Stimulated activated naive CD4-positive, alpha-beta T cell (primary cell): ENCODE results near the gene MAP7.
"Not testable (repeated sequence)": the region's sequence is repeated elsewhere in the genome, so short reads cannot be mapped to it uniquely, and the experiment has no call there.

ENCODE experiments used
- DNase-seq, 6 experiments: peaks; one replicate each; lab custom pipeline; 2025; lab: John Stamatoyannopoulos, UW

The MAP7 gene

DNA sequence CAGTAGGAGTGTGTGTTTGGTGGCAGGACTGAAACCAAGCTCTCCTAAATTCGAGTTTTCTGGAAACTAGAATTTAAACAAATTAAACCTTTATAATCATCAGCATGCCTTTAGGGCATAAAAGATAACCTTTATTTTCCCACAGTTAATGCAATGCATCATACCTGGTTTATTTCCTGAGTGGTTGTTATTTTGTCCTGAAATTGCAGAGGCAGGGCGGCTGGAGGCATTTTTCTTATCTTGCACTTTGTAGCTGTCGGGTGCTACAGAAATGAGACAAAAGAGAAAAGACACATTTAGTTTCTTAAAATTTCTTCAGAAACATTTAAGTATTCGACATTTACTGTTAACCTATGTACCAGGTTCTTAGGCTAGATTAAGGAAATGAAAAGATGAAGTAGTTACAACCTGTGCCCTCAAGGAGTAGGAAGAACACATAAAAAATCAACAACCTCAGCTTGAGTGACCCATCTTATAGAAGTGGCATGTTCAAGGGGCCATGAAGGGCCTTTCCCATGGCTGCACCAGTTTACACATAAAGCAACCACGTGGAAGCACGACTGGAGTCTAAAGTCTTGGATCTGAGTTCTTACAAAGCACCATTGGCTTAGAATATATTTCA lies 128.6 kb downstream of the MAP7 start:
- DNase-seq, result no peak

- DNase-seq, result no peak
These were observed 129.4 kb downstream of the MAP7 start for GRCh38 chr6:136420853-136421252.

- no peak for DNase-seq
These were observed 134.7 kb downstream of the MAP7 start for GRCh38 chr6:136415351-136416007.

- no peak for DNase-seq
These were observed 137.8 kb downstream of the MAP7 start for GRCh38 chr6:136412410-136412809.

GRCh38 chr6:136411453-136412354 lies 138.5 kb downstream of the MAP7 start:
- DNase-seq, result no peak

- DNase-seq, result no peak
These were observed 139.2 kb downstream of the MAP7 start for GRCh38 chr6:136411025-136411325.

DNA sequence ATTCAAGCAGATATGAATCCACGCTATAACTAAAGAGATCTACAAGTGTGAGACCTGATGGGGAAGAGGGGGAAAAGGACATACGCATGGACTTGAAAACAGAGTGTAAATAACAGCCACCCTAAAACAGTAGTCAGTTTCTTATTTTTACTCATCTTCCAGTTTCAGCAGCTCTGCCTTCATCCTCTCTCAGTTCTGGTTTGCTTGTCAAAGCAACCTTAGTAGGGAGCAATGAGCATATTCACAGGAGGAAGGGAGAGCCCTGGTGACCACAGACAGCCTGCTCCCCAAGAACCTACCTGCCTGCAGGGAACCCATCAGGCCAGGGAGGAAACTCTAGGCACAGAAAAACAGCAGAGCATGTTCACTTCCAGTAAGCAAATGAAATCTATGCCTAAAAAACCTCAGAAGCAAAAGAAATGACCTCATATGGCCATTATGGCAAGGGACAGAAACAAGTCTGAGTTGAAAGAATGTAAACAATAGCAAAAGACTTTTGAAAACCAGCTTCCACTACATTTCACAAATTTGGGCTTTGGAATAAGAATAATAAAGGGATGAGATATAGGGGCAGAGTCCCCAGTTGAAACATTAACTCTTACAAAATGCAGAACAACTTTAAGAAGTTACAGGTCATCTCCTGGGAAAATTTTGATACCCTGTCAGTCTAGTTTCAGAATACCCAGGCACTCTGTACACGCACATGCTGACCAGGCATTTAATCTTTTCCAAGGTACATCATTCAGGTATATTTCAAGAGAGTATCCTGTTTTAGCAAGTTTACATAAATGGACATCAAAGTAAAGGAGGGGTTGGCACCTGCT lies 139.8 kb downstream of the MAP7 start:
- no peak for DNase-seq

DNA sequence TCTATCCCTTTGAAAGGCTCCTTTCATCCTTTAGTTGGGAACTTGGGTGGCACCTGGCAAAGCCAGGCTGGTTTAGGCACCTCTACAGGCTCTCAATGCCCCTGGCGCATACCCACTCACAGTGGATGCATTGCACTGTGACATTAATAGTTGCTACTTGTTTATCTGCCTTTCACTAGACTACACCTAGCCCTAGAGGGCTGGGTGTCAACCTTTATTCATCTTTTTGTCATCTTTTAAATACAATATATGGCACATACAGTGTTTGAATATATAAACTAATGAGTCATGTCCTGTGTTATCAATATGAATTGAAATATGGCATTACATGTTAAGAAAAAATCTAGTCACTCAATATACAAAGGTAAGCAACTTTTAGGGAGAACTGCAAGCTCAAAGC lies 140.6 kb downstream of the MAP7 start:
- no peak for DNase-seq

- no peak for DNase-seq
These were observed 142.0 kb downstream of the MAP7 start for GRCh38 chr6:136408204-136408603.

GRCh38 chr6:136405420-136406029 lies 144.7 kb downstream of the MAP7 start:
- DNase-seq, result no peak

- no peak for DNase-seq
These were observed 145.4 kb downstream of the MAP7 start for GRCh38 chr6:136404627-136405419.

GRCh38 chr6:136404007-136404406 lies 146.2 kb downstream of the MAP7 start:
- no peak for DNase-seq

DNA sequence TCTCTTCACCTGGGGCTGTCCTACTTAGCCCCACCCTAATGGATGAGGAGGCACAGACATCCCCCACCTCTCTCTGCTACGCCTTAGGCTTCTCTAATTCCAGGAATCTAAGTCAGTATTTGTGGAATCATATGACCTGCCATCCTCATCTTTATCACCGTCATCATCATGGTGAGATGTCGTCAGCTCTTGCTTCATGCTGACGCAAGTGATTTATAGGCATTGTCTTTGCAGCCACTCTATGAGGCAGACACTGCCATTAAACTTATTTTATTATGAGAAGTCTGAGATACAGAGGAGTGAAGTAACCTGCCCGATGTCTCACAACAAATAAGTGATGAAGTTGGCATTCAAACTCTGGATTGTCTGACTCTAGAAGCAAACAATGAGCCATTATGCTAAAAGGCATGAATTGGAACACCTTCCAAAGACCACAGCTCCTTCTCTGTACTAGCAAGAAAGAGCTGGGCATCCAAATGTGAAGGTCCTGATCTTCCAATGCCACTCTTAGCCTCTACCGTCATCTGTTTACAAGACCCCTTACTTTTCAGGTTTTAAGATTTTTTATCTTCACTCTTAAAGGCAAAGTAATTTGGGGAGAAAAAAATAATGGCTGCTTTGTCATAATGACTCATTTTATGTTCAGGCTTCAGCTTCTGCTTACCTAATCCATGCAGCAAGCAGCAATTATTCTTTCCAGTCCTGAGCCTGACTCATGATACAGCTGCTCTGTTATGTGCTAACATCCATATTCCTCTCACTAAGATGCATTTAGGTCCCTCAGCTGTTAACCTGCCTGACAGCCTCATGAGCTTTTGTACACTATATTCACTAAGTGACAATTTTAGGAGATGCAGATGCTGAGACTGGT lies 146.9 kb downstream of the MAP7 start:
- no peak for DNase-seq

- no peak for DNase-seq
These were observed 148.5 kb downstream of the MAP7 start for GRCh38 chr6:136401749-136402148.

DNA sequence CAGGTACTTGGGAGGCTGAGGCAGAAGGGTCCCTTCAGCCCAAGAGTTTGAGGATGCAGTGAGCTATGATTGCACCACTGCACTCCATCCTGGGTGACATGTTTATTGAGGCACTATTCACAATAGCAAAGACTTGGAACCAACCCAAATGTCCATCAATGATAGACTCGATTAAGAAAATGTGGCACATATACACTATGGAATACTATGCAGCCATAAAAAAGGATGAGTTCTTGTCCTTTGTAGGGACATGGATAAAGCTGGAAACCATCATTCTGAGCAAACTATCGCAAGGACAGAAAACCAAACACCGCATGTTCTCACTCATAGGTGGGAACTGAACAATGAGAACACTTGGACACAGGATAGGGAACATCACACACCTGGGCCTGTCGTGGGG lies 149.0 kb downstream of the MAP7 start:
- DNase-seq, result not testable (repeated sequence)

DNA sequence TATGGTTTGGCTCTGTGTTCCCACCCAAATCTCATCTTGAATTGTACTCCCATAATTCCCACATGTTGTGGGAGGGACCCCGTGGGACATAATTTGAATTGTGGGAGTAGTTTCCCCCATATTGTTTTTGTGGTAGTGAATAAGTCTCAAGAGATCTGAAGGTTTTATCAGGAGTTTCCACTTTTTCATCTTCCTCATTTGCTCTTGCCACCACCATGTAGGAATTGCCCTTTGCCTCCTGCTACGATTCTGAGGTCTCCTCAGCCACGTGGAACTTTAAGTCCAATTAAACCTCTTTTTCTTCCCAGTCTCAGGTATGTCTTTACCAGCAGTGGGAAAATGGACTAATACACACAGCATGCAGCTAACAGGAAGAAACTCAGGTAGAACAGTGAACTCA lies 151.8 kb downstream of the MAP7 start:
- DNase-seq, result no peak

DNA sequence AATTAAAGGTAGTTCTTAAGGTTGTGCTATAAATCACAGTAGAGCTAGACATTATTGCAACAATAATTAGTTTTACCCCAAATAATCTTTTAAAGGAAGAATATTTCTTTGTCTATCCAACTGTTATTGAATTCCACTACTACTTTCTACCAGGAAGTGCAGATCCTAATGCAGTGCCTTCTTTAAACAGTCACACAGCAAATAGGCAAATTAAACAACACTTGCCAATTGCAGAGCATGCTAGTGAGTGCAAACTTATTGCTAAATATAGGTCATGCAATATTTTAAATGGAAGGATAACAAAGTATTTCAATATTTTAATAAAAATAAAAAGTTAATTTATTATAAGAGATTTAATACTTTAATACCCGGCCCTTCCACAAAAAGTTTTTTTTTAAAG lies 153.3 kb downstream of the MAP7 start:
- no peak for DNase-seq

DNA sequence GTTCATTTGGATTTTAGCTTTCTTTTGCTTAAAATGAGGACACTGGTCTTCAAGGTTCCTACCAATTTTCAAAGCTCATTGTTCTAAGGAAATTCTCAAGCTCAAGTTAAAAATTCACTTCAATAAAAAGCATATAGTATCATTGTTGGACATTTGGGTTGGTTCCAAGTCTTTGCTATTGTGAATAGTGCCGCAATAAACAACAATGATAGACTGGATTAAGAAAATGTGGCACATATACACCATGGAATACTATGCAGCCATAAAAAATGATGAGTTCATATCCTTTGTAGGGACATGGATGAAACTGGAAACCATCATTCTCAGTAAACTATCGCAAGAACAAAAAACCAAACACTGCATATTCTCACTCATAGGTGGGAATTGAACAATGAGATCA lies 159.3 kb downstream of the MAP7 start:
- not testable (repeated sequence) for DNase-seq

GRCh38 chr6:136387316-136387715 lies 162.9 kb downstream of the MAP7 start:
- DNase-seq, result no peak
